ENCODE data around the gene KLRF1.
"Not testable (repeated sequence)": the region's sequence is repeated elsewhere in the genome, so short reads cannot be mapped to it uniquely, and the experiment has no call there.

The KLRF1 gene

DNA sequence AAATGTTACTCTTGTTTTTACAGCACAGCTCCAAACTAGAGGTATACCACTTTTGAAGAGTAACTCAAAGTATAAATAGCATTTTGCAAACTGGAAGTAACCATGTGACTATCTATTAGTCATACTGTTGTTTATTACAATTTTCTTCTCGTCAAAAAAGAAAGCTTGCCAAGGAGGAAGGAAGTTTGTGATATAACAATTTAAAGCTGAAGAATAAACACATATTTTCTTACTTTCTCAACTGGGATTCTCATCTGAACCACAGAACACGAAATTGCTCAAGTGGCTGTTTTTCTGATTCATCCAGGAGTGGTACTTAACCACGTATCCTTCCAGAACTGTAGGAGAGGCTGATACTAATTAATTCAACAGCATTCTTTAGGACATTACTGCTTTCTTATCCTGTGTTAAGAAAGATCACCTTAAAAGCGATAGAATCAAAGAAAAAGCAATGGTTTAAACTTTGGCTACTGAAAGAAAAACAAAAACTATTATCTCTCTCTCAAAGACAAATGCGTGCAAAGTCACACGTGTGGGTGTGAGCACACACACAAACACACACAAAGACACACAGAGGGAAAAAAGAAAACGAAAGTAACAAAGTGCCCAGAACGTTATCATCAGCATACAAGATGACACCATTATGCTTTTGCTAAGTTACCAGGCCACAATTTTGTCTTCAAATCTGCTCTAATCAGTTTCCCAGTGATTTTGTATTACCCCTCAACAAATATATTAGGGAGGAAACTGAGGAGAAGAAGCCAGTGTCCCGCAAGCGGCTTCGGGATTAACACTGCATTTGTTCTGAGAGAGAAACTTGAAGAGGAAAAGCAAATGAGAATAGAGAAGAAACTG is 42.3 kb downstream of the KLRF1 start, which contains the start of gene CLEC2B:
TSS of gene CLEC2B (minus strand) at position 48 of the 855 bp plus-strand sequence.
- DNase-seq (ENCODE audit: low read depth in 2 of 2) = no peak

DNA sequence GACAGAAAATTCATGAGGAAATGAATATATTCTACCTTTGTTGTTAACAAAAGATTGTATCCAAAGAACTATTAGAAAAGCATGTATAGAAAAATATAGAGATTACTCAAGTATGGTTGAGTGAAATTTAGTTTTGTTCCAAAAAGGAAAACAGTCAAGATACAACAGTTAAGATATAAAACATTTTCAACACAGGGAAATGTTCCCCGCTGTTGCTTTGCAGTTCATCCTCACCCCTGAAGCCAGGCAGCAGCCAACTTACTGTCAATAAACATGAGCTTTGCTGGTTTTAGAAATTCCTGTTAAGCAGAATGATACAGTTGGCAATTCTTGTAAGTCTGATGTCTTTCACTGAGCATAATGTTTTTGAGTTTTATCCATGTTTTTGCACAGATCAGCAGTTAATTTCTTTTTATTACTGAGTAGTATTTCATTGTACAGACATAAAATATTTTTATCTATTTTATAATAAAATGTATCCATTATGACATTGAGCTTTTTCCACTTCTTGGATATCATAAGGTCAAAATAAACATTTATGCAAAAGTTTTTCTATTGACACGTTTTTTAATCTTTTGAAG is 43.1 kb downstream of the KLRF1 start:
- DNase-seq (ENCODE audit: low read depth in 2 of 2) = no peak

- DNase-seq (ENCODE audit: low read depth in 2 of 2) = no peak
Measured at GRCh38 chr12:9872162-9872561, 44.9 kb downstream of the KLRF1 start.

GRCh38 chr12:9872742-9873141 is 45.5 kb downstream of the KLRF1 start:
- no peak for DNase-seq (ENCODE audit: low read depth in 2 of 2)

DNA sequence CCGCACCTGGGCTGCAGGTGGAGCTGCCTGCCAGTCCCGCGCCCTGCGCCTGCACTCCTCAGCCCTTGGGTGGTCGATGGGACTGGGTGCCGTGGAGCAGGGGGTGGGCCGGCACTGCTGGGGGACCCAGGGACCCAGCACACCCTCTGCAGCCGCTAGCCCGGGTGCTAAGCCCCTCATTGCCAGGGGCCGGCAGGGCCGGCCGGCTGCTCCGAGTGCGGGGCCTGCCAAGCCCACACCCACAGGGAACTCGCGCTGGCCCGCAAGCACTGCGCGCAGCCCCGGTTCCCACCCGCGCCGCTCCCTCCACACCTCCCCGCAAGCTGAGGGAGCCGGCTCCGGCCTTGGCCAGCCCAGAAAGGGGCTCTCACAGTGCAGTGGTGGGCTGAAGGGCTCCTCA is 48.8 kb downstream of the KLRF1 start:
- DNase-seq (ENCODE audit: low read depth in 2 of 2) = not testable (repeated sequence)

DNA sequence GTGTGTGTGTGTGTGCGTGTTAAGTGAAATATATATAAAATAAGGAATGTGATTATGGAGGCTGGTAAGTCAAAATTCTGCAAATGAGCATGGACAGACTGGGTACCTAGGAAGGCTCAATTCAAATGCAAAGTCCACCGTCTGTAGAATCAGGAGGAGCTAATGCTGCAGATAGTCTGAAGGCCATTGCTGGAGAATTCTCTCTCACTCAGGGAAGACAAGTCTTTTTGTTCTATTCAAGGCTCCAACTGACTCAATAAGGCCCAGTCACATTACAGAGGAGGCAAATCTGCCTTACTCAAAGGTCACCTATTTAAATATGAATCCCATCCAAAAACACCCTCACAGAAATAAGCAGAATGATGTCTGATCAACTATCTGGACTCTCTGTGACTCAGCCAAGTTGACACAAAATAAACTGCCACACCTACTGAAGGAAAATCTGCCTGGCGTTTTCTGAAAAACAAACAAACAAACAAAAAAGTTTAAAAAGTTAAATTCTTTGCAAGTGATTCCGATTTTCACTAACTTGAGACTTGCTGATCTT is 53.3 kb downstream of the KLRF1 start:
- no peak for DNase-seq (ENCODE audit: low read depth in 2 of 2)

- DNase-seq (ENCODE audit: low read depth in 2 of 2) = no peak
Measured at GRCh38 chr12:9881246-9881645, 54.0 kb downstream of the KLRF1 start, which contains the start of gene KLRF2. Gene KLRF2, plus strand, starts transcription at chr12:9881489. Its CDS starts 107 bp downstream, at chr12:9881596.

DNA sequence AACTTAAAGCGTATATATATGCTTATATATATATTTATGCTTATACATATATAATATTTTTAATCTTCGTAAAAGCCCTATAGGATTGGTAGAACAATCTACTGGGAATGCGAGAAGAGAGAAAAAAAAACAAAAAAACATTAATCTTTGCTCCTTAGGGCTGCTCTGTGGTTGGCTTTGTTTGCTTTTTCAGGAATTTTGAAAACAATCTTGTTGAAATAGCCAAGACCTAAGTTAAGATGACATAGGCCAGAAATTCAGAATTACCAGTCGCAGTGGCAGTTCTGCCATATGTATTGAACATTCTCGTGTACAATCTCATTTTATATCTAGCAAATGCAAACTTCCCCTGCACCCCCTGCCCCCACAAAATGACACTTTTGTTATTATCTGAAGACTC is 54.7 kb downstream of the KLRF1 start:
- DNase-seq (ENCODE audit: low read depth in 2 of 2) = no peak

GRCh38 chr12:9883175-9883574 is 55.9 kb downstream of the KLRF1 start:
- DNase-seq (ENCODE audit: low read depth in 2 of 2) = no peak

- no peak for DNase-seq (ENCODE audit: low read depth in 2 of 2)
Measured at GRCh38 chr12:9888665-9889273, 61.5 kb downstream of the KLRF1 start.
